ENCODE results near the gene STAT5A.
"Not testable (repeated sequence)": the region's sequence is repeated elsewhere in the genome, so short reads cannot be mapped to it uniquely, and the experiment has no call there.

The STAT5A gene

GRCh38 chr17:42287977-42288802 lies at the start of gene STAT5A:
STAT5A (plus strand) TSS chr17:42288498; CDS start chr17:42289412, 914 bp downstream.
- DNase-seq (ENCODE audit: low spot score), result peak; percentile 78

DNA sequence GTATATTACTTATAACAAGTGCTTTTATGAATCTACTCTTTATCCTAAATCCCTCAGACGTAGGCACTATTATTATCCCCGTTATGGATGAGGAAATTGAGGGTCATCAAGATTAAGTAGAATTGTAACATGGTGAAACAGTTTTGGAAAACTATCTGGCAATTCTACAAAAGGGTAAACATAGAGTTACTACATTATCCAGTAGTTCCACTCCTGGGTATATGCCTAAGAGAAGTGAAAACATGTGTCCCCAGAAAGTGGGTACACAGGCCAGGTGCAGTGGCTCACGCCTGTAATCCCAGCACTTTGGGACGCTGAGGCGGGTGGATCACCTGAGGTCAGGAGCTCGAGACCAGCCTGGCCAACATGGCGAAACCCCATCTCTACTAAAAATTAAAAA lies 48.7 kb upstream of the STAT5A start:
- not testable (repeated sequence) for DNase-seq (ENCODE audit: low spot score)

DNA sequence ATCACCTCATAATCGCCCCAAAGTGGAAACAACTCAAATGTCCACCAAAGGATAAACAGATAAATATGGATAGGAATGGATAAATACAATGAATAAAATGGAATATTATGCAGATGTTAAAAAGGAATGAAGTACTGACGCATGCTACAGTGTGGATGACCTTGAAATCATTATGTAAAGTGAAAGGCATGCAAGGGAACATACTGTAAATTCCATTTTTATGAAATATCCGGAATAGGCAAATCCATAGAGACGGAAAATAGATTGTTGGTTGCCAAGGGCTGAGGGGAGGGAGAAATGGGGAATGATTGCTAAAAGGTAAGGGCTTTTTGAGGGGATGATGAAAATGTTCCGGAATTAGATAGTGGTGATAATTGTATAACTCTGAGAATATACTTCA lies 48.1 kb upstream of the STAT5A start:
- DNase-seq (ENCODE audit: low spot score), result no peak

GRCh38 chr17:42240863-42241262 lies 47.4 kb upstream of the STAT5A start:
- not testable (repeated sequence) for DNase-seq (ENCODE audit: low spot score)

- DNase-seq (ENCODE audit: low spot score), result no peak
Measured at GRCh38 chr17:42241871-42242270, 46.4 kb upstream of the STAT5A start.

- DNase-seq (ENCODE audit: low spot score), result no peak
Measured at GRCh38 chr17:42243493-42243982, 44.8 kb upstream of the STAT5A start.

- not testable (repeated sequence) for DNase-seq (ENCODE audit: low spot score)
Measured at GRCh38 chr17:42244116-42244515, 44.2 kb upstream of the STAT5A start.

- DNase-seq (ENCODE audit: low spot score), result not testable (repeated sequence)
Measured at GRCh38 chr17:42245183-42245582, 43.1 kb upstream of the STAT5A start.

DNA sequence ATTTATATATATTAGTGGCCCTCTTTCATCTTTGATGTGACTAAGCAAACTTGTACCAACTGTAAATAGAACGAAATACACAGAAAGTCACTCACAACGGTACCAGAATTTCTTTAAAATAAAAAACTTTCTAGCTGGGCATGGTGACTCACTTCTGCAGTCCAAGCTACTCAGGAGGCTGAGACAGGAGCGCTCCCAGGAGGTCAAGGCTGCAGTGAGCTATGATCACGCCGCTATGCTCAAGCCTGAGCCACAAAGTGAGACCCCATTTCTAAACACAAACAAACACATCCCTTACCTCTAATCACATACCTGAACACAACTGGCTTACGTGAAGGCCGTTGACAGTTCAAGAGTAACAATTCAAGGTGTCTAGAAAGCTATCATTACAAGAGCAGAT lies 41.8 kb upstream of the STAT5A start:
- no peak for DNase-seq (ENCODE audit: low spot score)

DNA sequence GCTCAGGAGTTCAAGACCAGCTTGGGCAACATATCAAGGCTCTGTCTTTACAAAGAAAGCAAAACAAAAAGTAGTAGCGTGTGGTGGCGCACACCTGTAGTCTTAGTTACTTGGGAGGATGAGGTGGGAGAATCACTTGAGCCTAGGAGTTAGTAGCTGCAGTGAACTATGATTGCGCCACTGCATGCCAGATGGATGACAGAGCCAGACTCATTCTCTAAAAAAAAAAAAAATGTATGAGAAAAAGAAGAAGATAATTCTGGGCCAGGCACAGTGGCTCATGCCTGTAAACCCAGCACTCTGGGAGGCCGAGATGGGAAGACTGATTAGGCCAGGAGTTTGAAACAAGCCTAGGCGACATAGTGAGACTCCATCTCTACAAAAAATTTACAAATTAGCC lies 40.6 kb upstream of the STAT5A start:
- DNase-seq (ENCODE audit: low spot score), result peak; percentile 41

- DNase-seq (ENCODE audit: low spot score), result no peak
Measured at GRCh38 chr17:42248351-42249179, 39.7 kb upstream of the STAT5A start.

DNA sequence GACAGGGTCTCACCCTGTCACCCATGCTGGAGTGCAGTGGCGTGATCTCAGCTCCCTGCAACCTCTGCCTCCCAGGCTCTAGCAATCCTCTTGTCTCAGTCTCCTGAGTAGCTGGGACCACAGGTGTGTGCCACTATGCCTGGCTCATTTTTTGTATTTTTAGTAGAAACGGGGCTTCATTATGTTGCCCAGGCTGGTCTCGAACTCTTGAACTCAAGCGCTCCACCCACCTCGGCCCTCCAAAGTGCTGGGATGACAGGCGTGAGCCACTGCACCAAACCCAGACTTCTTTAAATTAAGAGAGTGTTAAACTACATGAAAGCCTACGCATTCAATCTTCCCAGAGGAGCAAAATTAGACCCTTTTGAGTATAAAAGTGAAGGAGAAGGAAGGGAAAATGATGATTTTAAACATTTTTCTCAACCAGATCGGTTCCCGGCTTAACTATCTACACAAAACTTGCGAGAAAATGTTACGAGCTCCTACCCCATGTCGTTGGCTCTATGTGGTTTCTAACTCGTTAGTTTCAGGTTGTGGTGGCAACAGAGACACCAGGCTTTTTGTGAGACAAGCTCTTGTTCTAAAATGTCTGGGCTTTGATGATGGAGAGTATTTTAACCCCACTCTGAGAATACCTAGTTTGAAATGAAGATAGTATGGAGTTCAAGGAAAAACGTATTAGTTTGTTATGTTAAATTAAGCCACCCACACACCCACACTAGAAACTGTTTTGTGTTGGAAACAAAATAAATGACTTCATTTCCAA lies 38.4 kb upstream of the STAT5A start:
- no peak for DNase-seq (ENCODE audit: low spot score)

DNA sequence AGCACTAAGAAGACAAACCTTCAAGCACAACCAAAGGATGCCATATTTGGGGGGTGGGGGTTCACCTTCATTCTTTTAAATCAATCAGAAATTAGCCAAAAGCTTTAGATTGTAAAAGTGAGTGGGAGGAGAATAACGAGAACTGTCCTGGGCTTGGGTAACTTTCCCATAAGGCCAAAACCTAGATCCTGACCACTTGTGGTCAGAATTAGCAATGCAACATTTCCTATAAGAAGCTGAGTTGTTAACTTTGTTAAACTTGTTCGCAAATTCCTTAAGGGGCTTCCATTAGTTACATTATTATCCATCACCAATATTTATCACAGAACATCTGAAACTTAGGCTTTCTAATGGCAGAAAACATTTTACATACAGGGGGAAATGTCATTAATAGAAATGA lies 37.2 kb upstream of the STAT5A start:
- no peak for DNase-seq (ENCODE audit: low spot score)

GRCh38 chr17:42252597-42253550 lies 35.4 kb upstream of the STAT5A start:
- DNase-seq (ENCODE audit: low spot score), result no peak

GRCh38 chr17:42253578-42253977 lies 34.7 kb upstream of the STAT5A start:
- no peak for DNase-seq (ENCODE audit: low spot score)

GRCh38 chr17:42255445-42255844 lies 32.9 kb upstream of the STAT5A start:
- no peak for DNase-seq (ENCODE audit: low spot score)

DNA sequence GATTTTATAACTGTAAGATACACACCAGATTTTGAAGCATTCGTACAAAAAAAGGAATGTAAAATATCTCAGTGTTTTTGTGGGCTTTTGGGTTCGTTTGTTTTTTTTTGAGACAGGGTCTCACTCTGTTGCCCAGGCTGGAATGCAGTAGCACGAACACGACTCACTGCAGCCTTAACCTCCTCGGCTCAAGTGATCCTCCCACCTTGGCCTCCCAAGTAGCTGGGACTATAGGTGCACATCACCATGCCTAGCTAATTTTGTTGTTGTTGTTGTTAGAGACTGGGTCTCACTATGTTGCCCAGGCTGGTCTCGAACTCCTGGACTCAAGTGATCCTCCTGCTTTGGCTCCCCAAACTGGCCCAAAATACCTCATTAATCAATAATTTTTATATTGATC lies 28.0 kb upstream of the STAT5A start:
- no peak for DNase-seq (ENCODE audit: low spot score)

GRCh38 chr17:42264366-42264765 lies 23.9 kb upstream of the STAT5A start:
- DNase-seq (ENCODE audit: low spot score), result not testable (repeated sequence)

GRCh38 chr17:42266462-42266861 lies 21.8 kb upstream of the STAT5A start:
- no peak for DNase-seq (ENCODE audit: low spot score)

GRCh38 chr17:42266918-42267766 lies 21.2 kb upstream of the STAT5A start:
- peak; percentile 76 for DNase-seq (ENCODE audit: low spot score)
